GM23338 (cell line): ENCODE data around the gene APOL3.
"Not testable (repeated sequence)": the region's sequence is repeated elsewhere in the genome, so short reads cannot be mapped to it uniquely, and the experiment has no call there.

Experiments used
- CTCF ChIP-seq, 2 experiments: fragments of 200-600 bp in 1 of 2; sonication (generic) in 1 of 2; conservative IDR thresholded peaks; 2 replicates each; pipeline versions ENCODE4 v1.5.1 to v1.6.1; 2016 to 2017; ENCODE audit warnings: antibody characterized with exemption in 2 of 2, low read depth in 2 of 2, mild to moderate bottlenecking in 2 of 2, moderate library complexity in 1 of 2
- ETS1 ChIP-seq: IDR thresholded peaks from 2 replicates; pipeline ENCODE4 v1.6.1; 2016; ENCODE audit warnings: antibody characterized with exemption
- EZH2 ChIP-seq: fragments of 200-600 bp; sonication (generic); IDR thresholded peaks from one replicate; pipeline ENCODE4 v1.8.0; 2017; ENCODE audit warnings: antibody characterized with exemption, mild to moderate bottlenecking, low read depth; ENCODE audit not compliant: unreplicated experiment
- EZH2phosphoT487 ChIP-seq: fragments of 200-600 bp; sonication (generic); IDR thresholded peaks from one replicate; pipeline ENCODE4 v1.8.1; 2018; ENCODE audit warnings: antibody characterized with exemption; ENCODE audit not compliant: unreplicated experiment
- REST ChIP-seq: IDR thresholded peaks from one replicate; pipeline ENCODE4 v1.6.1; 2018; ENCODE audit warnings: antibody characterized with exemption; ENCODE audit not compliant: unreplicated experiment
- ZNF462 ChIP-seq: fragments of 250-450 bp; sonication (Bioruptor Pico); IDR thresholded peaks from 2 replicates; pipeline ENCODE4 v1.5.0; 2020; ENCODE audit warnings: mild to moderate bottlenecking, moderate library complexity

GRCh38 chr22:36205573-36205972 is 45.0 kb upstream of the APOL3 start:
- not testable (repeated sequence) for TF ChIP-seq CTCF (conservative IDR thresholded peaks at IDR 0.05; ENCODE audit: low read depth in 2 of 2); EZH2phosphoT487; REST; ETS1; ZNF462 (CRISPR knock-in tag); EZH2
